ENCODE results near the gene SPEM1. TPM values are rescaled to one million over a fixed set of nuclear protein-coding genes. Genes with fewer than 3 reads are reported as not detected.
A peak's percentile ranks its signal among the peaks of the same experiment; 100 is the strongest.

The SPEM1 gene
- total RNA-seq, 1 donor from 2014 or later, result not detected

DNA sequence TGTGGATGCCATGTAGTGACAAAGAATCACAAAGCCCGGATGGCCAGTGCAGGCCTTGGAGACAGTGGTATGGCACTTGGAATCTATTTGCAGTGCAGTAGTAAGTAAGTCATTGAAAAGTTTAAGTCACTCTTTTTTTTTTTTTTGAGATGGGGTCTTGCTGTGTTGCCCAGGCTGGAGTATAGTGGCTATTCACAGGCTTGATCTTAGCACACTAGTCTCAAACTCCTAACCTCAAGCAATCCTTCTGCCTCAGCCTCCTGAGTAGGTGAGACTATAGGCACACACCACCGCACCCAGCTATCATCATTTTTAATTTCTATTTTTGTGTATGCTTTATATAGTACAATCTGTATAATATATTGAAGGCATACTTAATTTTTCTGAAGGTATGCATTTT lies 21.5 kb upstream of the SPEM1 start:
- no peak for DNase-seq

DNA sequence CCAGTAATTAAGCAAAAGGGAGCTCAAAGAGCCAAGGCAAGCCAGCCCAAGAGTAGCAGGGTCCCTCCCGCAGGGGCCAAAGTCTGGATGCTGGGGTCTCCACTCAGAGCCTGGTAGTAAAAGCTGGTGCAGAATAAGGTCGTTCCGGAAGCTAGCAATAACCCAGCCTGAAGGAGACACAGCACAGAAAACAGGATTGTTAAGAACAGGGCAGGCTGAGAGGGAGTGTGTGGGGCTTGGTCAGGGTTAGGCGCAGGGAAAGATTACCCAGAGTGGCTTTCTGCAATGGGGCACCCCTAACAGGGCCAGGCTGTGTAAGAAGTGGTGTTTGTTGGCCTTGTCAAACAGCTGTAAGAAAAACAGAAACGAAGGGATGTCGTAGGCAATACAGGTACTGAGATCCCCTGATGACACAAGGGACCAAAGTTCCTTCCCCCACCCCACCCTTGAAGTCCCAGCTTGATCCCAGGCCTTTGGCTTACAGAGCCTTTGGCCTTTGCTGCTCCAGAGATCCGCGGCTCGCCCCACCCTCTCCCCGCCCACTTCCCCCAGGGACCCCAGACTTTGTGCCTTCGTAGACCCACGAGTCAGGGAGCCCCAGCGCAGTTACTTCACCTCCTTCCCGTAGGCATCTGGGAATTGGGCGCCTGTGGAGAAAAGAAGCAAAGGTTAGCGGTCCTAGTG lies 16.9 kb upstream of the SPEM1 start:
- DNase-seq, result peak; percentile 59

GRCh38 chr17:7403727-7403976 lies 16.5 kb upstream of the SPEM1 start:
- DNase-seq, result no peak

DNA sequence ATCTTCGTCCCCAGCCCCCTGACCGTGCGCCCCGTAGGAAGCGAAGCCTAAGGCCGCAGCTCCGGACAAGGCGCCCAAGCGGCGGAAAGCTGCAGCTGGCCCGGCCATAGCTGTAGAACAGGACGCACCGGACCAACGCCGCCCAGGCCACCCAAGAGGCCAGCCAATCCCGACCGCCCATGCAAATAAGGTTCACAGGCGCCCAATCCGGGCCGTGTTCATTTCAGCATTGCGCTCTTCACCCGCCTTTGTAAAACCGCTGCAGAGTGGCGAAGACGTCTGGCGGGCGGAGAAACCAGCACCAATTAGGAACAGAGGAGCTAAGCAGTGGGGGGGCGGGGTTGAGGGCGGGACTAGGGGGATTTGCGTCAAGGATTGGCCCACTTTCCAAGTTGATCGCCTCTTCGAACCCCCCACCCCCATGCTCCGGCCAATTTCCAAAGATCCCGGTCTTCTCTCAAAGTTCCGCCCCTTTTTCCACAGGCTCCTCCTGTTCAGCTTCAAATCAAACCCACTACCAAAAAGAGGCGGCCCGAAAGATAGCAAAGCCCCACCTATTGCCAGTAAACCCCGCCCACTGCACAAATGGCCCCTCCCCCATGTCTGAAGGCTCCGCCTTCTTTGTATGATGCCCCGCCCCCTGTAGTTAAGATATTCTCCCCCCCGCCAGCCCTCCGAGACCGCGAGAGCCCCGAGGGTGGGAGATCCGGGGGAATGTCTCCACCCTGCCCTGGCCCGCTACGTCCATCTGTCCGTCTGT lies 16.0 kb upstream of the SPEM1 start, which contains the start of gene TMEM256:
Gene TMEM256 (minus strand): TSS at position 121 of the 760 bp plus-strand sequence. CDS start 13 bp downstream, at position 108.
- peak; percentile 100 for DNase-seq

- peak; percentile 88 for DNase-seq
Observed at GRCh38 chr17:7404737-7405349, 15.3 kb upstream of the SPEM1 start.

GRCh38 chr17:7405350-7406234 lies 14.5 kb upstream of the SPEM1 start:
- DNase-seq, result no peak

- no peak for DNase-seq
Observed at GRCh38 chr17:7406235-7406825, 13.8 kb upstream of the SPEM1 start.

- no peak for DNase-seq
Observed at GRCh38 chr17:7407082-7407481, 13.0 kb upstream of the SPEM1 start.

DNA sequence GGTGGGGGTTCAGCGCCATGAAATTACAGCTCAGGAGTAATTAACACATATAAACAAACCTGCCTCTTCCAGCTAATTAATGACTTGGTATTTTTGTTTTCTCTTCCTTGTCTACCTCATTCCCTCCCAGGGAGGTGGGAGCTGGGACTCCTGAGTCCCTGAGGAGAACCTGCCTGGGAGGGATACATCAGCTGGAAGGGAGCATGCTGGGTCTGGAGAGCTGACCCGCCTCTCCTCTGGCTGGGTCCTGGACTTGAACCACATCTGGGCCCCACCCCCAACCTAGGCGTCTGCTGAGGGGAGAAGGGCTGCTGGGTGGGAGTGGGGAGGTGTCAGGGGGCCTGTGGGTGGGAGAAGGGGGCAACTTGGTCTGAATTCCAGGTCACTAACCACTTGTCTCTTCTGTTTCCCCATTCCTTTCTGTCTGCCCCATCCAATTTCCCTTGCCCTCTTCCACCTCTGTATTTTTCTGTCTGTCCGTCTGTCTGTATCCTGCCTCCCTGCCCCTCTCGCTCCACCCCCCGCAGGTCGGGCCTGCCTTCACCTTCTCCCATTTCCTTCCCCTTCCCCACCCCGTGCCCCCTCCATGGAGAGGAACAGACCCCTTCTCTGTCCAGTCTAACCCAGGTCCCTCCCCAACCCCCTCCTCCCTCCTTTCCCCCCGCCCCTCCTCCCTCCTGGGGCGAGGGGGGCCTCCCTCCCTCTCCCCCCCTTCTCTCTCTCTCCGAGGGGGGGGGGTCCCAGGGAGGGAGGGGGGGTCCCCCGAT lies 12.5 kb upstream of the SPEM1 start, which contains the start of gene NLGN2:
Gene NLGN2 (plus strand): TSS at position 361 of the 767 bp plus-strand sequence. CDS start 411 bp downstream, outside the sequence.
- no peak for DNase-seq

DNA sequence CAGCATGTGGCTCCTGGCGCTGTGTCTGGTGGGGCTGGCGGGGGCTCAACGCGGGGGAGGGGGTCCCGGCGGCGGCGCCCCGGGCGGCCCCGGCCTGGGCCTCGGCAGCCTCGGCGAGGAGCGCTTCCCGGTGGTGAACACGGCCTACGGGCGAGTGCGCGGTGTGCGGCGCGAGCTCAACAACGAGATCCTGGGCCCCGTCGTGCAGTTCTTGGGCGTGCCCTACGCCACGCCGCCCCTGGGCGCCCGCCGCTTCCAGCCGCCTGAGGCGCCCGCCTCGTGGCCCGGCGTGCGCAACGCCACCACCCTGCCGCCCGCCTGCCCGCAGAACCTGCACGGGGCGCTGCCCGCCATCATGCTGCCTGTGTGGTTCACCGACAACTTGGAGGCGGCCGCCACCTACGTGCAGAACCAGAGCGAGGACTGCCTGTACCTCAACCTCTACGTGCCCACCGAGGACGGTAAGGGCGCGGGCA lies 11.8 kb upstream of the SPEM1 start:
- no peak for DNase-seq

GRCh38 chr17:7408863-7409262 lies 11.3 kb upstream of the SPEM1 start:
- no peak for DNase-seq

GRCh38 chr17:7409716-7410115 lies 10.4 kb upstream of the SPEM1 start:
- no peak for DNase-seq

DNA sequence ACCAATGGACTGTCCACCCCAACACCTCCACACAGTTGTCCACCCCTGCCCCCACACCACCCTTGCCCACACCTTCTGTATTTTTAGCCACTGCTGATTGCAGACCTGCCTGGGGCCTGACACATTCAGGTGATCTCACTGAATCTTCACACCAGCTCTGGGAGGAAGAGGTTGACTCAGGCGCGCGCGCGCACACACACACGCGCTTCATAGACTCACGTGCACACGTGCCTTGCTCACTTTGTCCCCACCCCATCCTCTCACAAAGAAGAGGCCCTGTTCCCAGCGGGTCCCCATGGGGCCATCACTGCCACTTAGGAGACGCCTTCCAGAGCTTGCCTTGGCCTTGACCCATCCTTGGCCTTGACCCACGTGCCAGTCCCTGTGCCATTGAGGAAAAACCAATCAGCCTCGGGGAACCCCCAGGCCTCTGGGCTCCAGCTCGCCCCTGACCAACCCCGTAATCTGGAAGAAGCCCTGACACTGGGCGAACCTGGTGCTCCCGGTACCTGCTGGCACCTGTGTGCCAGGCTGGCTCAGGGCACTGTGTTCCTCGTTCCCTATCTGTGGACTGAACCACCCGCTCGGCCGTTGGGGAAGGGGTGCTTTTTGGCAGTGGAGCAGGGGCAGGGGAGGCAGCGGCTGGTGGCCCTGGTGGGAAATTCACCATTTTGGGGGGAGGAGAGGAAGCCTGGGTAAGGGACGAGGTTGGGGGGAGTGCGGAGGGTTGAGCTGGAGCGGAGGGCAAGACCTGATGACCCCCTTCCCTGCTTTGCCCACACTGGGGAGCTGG lies 9.3 kb upstream of the SPEM1 start:
- DNase-seq, result no peak

DNA sequence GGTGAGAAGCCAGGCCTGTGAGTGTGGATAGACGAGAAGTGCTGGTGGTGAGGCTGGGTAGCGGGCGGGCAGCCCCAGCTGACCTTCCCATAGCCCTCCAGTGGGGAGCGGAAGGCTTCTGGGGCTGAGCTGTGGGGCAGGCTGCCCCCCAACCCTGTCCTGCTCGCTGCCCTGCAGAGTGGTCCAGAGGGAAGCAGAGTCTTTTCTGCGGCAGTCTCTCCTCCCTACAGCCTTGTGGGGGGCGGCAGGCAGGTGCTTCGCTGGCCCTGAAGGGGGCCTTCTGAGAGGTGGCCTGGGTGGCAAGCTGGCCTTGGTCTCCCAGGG lies 8.7 kb upstream of the SPEM1 start:
- no peak for DNase-seq

- DNase-seq, result no peak
Observed at GRCh38 chr17:7413346-7413985, 6.7 kb upstream of the SPEM1 start.

DNA sequence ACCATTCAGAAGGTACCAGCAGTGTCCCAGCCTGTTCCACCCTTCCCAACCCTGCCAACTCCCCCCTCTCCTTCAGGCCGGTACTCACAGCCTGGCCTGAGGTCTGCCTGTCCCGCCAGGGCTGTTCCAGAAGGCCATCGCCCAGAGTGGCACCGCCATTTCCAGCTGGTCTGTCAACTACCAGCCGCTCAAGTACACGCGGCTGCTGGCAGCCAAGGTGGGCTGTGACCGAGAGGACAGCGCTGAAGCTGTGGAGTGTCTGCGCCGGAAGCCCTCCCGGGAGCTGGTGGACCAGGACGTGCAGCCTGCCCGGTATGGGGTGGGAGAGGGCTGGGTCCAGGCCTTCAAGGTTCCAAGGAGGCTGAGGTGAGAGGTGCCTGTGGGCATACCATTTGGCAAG lies 5.3 kb upstream of the SPEM1 start:
- DNase-seq, result no peak

- no peak for DNase-seq
Observed at GRCh38 chr17:7415784-7416183, 4.3 kb upstream of the SPEM1 start.

GRCh38 chr17:7416323-7416722 lies 3.8 kb upstream of the SPEM1 start:
- DNase-seq, result no peak

GRCh38 chr17:7417056-7417655 lies 3.0 kb upstream of the SPEM1 start:
- no peak for DNase-seq
